GM23248 (cell line): Measurements from ENCODE around the gene EGFR.

ENCODE experiments used
- EZH2 ChIP-seq: fragments of 200-600 bp; sonication (generic); IDR thresholded peaks from 2 replicates; pipeline ENCODE4 v1.6.1; 2018; ENCODE audit warnings: antibody characterized with exemption, mild to moderate bottlenecking; ENCODE audit not compliant: insufficient read depth, poor library complexity, severe bottlenecking
- EZH2phosphoT487 ChIP-seq: fragments of 200-600 bp; sonication (generic); IDR thresholded peaks from 2 replicates; pipeline ENCODE4 v1.6.1; 2018; ENCODE audit warnings: antibody characterized with exemption, moderate library complexity, mild to moderate bottlenecking, low read depth; ENCODE audit not compliant: insufficient read depth

DNA sequence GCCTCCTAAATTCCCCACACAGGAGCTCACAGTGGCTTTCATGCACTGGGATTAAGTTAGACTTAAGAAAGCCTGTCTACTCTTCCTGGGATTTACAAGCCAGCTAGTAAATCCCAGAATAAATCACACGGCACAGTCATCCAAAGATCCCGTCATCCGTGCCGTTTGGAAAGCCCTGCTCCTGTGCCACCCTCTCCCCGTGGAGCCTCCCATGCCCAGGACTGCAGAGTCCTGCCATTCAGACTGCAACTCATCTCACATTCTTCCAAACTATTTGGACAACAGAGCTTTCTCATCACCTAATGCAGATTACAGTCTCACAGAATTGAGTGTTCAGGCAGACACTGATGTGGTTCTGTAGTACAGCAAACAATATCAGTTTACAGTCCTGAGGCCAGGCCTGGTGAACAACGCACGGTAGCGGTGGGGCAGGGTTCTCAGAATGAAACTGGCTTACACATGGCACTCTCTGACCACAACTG is 166.5 kb downstream of the EGFR start:
- TF ChIP-seq EZH2phosphoT487 (no peak), EZH2 (no peak)
